SK-N-SH (cell line): ENCODE measurements around the gene GUCY1A2.
"Not testable (repeated sequence)": the region's sequence is repeated elsewhere in the genome, so short reads cannot be mapped to it uniquely, and the experiment has no call there.

Experiments used
- EZH2phosphoT487 ChIP-seq: fragments of 200-600 bp; sonication (generic); IDR thresholded peaks from 2 replicates; pipeline ENCODE4 v1.6.1; 2017; ENCODE audit warnings: low read depth, mixed run types, mild to moderate bottlenecking, antibody characterized with exemption, moderate library complexity, borderline replicate concordance
- GABPA ChIP-seq: IDR thresholded peaks from 2 replicates; pipeline ENCODE4 v1.4.0; 2012; ENCODE audit warnings: low read depth, mild to moderate bottlenecking
- NRF1 ChIP-seq: IDR thresholded peaks from 2 replicates; pipeline ENCODE4 v1.6.1; 2012; ENCODE audit warnings: low read depth, mild to moderate bottlenecking, low read length
- POLR2AphosphoS5 ChIP-seq: IDR thresholded peaks from 2 replicates; pipeline ENCODE4 v1.6.1; 2012; ENCODE audit warnings: low read depth, low read length
- REST ChIP-seq: IDR thresholded peaks from 2 replicates; pipeline ENCODE4 v1.6.1; 2012; ENCODE audit warnings: mild to moderate bottlenecking, low read depth, low read length, moderate library complexity
- SIN3A ChIP-seq: IDR thresholded peaks from 2 replicates; pipeline ENCODE4 v1.6.1; 2012; ENCODE audit warnings: low read depth, mild to moderate bottlenecking, low read length, moderate library complexity, borderline replicate concordance
- USF2 ChIP-seq: fragments of 150-350 bp; IDR thresholded peaks from 2 replicates; pipeline ENCODE4 v1.6.1; 2017; ENCODE audit warnings: antibody characterized with exemption, low read length, low read depth, borderline replicate concordance
- TF ChIP-seq, protein P1 (sequence below): fragments of 200-600 bp; sonication (generic); IDR thresholded peaks from 2 replicates; pipeline ENCODE4 v1.6.1; 2017; ENCODE audit warnings: antibody characterized with exemption, mild to moderate bottlenecking, moderate library complexity
- TF ChIP-seq, protein P2 (sequence below): IDR thresholded peaks from 2 replicates; pipeline ENCODE4; 2012

- TF ChIP-seq, protein P1, sequence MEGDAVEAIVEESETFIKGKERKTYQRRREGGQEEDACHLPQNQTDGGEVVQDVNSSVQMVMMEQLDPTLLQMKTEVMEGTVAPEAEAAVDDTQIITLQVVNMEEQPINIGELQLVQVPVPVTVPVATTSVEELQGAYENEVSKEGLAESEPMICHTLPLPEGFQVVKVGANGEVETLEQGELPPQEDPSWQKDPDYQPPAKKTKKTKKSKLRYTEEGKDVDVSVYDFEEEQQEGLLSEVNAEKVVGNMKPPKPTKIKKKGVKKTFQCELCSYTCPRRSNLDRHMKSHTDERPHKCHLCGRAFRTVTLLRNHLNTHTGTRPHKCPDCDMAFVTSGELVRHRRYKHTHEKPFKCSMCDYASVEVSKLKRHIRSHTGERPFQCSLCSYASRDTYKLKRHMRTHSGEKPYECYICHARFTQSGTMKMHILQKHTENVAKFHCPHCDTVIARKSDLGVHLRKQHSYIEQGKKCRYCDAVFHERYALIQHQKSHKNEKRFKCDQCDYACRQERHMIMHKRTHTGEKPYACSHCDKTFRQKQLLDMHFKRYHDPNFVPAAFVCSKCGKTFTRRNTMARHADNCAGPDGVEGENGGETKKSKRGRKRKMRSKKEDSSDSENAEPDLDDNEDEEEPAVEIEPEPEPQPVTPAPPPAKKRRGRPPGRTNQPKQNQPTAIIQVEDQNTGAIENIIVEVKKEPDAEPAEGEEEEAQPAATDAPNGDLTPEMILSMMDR = not testable (repeated sequence)
- not testable (repeated sequence) for TF ChIP-seq REST, EZH2phosphoT487, NRF1, USF2, SIN3A, POLR2AphosphoS5, GABPA
- TF ChIP-seq, protein P2, sequence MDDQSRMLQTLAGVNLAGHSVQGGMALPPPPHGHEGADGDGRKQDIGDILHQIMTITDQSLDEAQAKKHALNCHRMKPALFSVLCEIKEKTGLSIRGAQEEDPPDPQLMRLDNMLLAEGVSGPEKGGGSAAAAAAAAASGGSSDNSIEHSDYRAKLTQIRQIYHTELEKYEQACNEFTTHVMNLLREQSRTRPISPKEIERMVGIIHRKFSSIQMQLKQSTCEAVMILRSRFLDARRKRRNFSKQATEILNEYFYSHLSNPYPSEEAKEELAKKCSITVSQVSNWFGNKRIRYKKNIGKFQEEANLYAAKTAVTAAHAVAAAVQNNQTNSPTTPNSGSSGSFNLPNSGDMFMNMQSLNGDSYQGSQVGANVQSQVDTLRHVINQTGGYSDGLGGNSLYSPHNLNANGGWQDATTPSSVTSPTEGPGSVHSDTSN = not testable (repeated sequence)
Measured at GRCh38 chr11:106826558-106826957, 191.7 kb downstream of the GUCY1A2 start.
